Measurements from ENCODE around the gene BAHCC1. TPM values are rescaled to one million over a fixed set of nuclear protein-coding genes. Genes with fewer than 3 reads are reported as not detected.

Gene BAHCC1
- total RNA-seq, 1 experiment from 2014 or later = 3.1 TPM

DNA sequence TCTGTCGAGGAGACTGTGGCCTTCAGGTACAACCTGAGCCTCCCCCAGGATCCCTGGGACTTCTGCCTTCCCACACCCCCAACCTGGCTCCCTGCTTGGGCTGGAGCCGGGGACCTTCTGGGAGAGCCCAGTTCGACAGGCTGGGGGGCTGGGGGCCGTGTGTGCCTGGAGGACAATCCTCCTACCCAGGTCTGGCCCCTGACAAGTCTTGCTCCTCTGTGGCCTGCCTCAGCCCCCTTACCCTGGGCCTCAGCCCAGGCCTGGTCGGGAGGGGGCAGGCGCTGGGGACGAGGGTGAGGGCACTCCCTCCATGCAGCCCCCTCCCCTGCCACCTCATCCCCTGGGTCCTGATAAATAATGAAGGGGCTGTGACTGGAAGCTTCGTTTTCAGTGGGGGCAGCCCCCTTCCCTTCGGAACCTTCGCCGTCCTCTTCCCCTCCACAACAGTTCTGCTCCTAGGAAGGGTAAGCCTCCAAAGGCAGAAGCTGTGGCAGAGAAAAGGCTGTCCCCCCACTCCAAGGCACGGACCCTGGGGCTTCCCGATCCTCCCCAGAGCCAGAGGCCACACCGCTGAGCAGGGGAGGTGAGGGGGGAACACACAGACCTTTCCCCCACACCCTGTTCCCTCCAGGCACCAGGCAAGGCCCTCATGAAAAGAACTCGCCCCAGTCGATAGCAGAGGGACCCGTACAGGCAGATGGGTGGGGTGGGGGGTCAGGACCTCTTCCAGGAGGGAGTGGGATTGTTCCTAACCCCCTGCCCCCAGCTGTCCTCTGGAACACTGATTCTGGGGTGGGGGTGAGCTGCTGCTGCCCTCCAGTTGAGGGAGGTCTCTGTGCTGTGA, 5.0 kb upstream of the BAHCC1 start:
- Histone ChIP-seq H3K4me1 (ENCODE audit: insufficient read depth, low read length) (no peaks in the 10 kb centered on the region), H3K4me2 (ENCODE audit: insufficient read depth, insufficient read length, low read length) (no peak overlapping the region), H3K9me3 (ENCODE audit: control insufficient read depth, low read depth, low read length) (no peaks in the 10 kb centered on the region), H3T11ph (ENCODE audit: low read length) (no peak overlapping the region), H3K23me2 (ENCODE audit: insufficient read length, low read depth, low read length, poor library complexity, severe bottlenecking) (peaks cover 22% of the 10 kb centered on the region), H3K14ac (ENCODE audit: insufficient read depth, low read length) (no peak overlapping the region), H4K20me1 (ENCODE audit: control insufficient read depth, insufficient read depth, insufficient read length) (no peaks in the 10 kb centered on the region), H2BK20ac (ENCODE audit: low read depth, low read length, poor library complexity, severe bottlenecking) (no peak overlapping the region), H2BK15ac (ENCODE audit: low read depth, low read length) (no peak overlapping the region), H3K9ac (ENCODE audit: extremely low read depth, insufficient read length, low read length) (no peak overlapping the region), H2BK120ac (ENCODE audit: low read depth, low read length, poor library complexity, severe bottlenecking) (no peak overlapping the region), H4K91ac (ENCODE audit: insufficient read length, low read depth, low read length) (no peak overlapping the region), H2BK5ac (ENCODE audit: insufficient read length, low read length) (no peak overlapping the region), H3K27ac (ENCODE audit: insufficient read length, low read depth, low read length) (no peak overlapping the region), H4K5ac (ENCODE audit: insufficient read length, low read depth, low read length) (no peak overlapping the region), H4K8ac (replicated peaks; ENCODE audit: insufficient read length, low read depth, low read length) (no peak overlapping the region), H2BK12ac (ENCODE audit: insufficient read length, low read depth, low read length) (no peak overlapping the region), H3K27me3 (ENCODE audit: insufficient read depth, low read length) (peaks cover 72% of the 10 kb centered on the region), H2AFZ (ENCODE audit: low read length) (no peak overlapping the region), H2AK5ac (ENCODE audit: insufficient read length, low read length) (no peak overlapping the region), H3K79me2 (ENCODE audit: insufficient read depth, low read length) (no peaks in the 10 kb centered on the region), H3K23ac (ENCODE audit: insufficient read length, low read depth, low read length) (no peak overlapping the region), H3K4ac (ENCODE audit: low read depth, low read length) (no peak overlapping the region), H3K18ac (ENCODE audit: insufficient read length, low read depth, low read length) (no peak overlapping the region), H3K79me1 (ENCODE audit: insufficient read depth, low read depth, low read length, poor library complexity, severe bottlenecking) (no peaks in the 10 kb centered on the region), H3K56ac (ENCODE audit: insufficient read length, low read depth, low read length) (no peak overlapping the region)
- Mint-ChIP-seq H3K36me3 (ENCODE audit: insufficient read depth in 1 of 3, low read depth in 3 of 3) (peaks cover 0 to 5% (median 4%) of the 10 kb centered on the region in 3 experiments; a peak in 3 of 7 replicates), H3K27me3 (ENCODE audit: low read depth) (peaks cover 78% of the 10 kb centered on the region), H3K4me1 (peaks cover 20 to 59% of the 10 kb centered on the region in 2 experiments), H3K27ac (no peak overlapping the region), H3K4me3 (no peak overlapping the region), H3K9me3 (peaks cover 0 to 3% of the 10 kb centered on the region in 2 experiments; a peak in 1 of 5 replicates)
- TF ChIP-seq, protein P1, sequence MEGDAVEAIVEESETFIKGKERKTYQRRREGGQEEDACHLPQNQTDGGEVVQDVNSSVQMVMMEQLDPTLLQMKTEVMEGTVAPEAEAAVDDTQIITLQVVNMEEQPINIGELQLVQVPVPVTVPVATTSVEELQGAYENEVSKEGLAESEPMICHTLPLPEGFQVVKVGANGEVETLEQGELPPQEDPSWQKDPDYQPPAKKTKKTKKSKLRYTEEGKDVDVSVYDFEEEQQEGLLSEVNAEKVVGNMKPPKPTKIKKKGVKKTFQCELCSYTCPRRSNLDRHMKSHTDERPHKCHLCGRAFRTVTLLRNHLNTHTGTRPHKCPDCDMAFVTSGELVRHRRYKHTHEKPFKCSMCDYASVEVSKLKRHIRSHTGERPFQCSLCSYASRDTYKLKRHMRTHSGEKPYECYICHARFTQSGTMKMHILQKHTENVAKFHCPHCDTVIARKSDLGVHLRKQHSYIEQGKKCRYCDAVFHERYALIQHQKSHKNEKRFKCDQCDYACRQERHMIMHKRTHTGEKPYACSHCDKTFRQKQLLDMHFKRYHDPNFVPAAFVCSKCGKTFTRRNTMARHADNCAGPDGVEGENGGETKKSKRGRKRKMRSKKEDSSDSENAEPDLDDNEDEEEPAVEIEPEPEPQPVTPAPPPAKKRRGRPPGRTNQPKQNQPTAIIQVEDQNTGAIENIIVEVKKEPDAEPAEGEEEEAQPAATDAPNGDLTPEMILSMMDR (conservative IDR thresholded peaks at IDR 0.05) = no peak
- no CpG with 5 or more reads among the region's 17 CpGs for WGBS (ENCODE audit: extremely low coverage, insufficient read length, low lambda C conversion rate)
- DNase-seq = no peak
